Islet of Langerhans (tissue), 1 donor: ENCODE results near the gene PCGF2.
"Not testable (repeated sequence)": the region's sequence is repeated elsewhere in the genome, so short reads cannot be mapped to it uniquely, and the experiment has no call there.

ENCODE experiments used
- FAIRE-seq: peaks from one replicate; lab custom pipeline; 2011; peaks lifted over from hg19 to GRCh38; lab: Jason Lieb, UNC

PCGF2 gene

DNA sequence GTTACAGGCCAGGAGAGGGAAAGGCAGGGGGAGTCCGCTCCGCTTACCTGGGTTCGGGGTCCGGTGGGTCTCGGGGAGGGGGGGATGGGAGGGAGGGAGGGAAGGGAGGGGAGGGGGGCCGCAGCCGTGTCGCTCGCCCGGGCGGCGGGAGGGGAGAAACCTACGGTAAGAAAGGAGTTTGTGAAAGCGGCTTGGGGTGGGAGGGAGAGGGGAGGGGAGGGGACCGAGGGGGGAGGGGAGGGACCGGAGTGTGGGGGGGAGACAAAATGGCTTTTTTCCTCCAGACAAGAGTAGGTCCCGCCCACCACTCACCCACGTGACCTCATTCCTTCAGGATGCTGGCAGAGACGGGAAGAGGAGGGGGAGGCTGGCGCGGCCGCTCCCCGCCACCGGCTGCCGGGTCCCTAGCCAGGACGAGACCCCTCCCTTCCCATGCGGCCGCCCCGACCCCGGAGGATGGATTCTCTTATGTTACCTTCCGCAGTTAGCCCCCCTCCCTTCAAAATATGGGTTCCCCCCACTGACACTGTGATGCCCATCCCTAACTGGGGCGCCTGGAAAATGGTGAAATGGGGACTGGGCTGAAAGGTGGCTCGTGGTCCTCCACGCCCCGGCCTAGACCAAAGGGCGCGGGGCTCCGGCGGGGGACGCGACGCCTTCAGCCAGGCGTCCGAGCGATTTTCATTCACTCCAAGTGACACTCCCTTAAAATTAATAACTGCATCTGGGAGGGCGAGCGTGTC lies at the start of gene PCGF2:
Gene PCGF2, minus strand, starts transcription at position 188 of the 743 bp plus-strand sequence. CDS start 7,934 bp downstream, outside the sequence.
- no peak for FAIRE-seq

DNA sequence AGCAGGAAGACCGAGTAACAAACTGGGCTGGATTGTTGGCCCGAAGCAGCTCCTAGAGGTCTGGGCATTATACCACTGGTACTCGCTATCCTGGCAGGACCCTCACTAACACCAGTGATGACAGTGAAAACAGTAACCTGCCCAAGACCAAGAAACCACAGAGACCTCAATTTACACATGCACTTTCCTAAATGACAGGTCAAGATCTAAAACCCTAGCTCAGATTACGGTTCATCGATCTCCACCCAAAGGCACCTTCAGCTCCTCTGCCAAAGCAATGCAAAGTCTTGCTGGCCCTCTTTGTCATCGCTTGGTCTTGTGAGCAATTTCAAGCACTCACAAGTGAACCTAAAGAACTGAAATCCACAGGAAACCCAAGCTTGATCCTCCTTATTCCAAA lies 49.7 kb upstream of the PCGF2 start:
- FAIRE-seq, result no peak

DNA sequence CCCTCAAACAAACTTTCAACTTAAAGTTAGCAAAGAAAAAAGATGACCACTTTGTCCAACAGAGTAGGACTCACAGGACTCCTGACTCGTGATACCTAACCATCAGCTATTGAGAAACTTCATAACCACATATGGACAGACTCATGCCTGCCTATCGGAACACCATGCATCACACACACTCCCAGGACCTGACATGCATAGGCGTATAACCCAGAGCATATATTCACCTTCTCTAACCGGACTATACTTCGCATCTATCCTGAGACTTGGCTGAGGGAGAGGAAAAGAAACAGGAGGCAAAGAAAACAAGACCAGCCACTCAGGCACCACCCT lies 49.0 kb upstream of the PCGF2 start:
- FAIRE-seq, result no peak

DNA sequence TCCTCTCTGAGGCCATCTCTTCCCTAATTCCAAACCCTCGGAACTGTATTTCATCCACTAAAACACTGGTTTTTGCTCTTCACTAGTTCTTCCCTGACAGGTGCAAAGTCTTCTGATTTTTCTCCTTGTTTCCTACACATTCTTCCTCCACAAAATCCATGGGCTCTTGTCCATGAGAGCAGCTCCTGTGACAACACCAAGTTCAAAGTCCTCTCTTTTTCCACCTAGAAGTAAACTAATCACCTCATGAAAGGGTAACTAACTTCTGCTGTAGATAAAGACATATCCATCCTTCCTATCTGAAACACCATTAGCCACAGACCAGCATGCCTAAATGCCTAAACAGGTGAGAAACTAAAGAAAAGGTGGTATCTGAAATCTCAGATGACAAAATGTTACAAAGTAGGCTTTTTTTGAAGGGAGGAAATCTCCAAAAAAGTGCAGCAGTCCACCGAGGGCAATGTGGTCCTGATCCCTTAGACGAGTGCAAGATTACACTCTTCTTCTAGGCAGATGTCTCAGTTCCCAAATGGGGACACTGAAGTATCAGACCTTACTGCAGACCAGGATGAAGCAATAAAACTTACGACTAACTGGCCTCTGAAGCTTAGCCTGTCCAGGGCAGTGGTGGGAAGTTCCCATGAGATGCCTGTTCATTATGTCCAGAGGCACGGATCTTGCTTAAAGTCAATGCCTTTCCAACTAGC lies 48.5 kb upstream of the PCGF2 start:
- FAIRE-seq, result no peak

- no peak for FAIRE-seq
These were observed 46.1 kb upstream of the PCGF2 start for GRCh38 chr17:38794221-38794620.

- no peak for FAIRE-seq
These were observed 43.0 kb upstream of the PCGF2 start for GRCh38 chr17:38791162-38791561.

- not testable (repeated sequence) for FAIRE-seq
These were observed 42.1 kb upstream of the PCGF2 start for GRCh38 chr17:38790148-38790707.

DNA sequence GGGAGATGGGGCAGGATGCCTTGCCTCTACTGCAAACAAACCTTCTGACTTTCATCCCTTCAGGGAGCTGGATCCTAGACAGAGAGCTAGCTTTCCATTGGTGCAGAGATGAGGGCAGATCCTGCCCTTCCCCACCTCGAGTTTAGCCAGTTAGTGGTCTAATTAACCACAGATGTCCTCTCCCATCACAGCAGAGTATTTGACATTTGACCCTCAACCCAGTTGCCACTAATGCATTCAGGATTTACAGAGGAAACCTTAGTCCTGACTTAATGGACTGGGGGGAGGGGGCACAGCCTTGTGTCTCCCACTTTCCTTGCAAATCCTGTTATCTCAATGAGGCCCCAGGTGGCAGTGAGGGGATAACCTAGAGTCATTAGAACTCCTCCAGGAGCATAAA lies 41.0 kb upstream of the PCGF2 start:
- no peak for FAIRE-seq

- not testable (repeated sequence) for FAIRE-seq
These were observed 39.9 kb upstream of the PCGF2 start for GRCh38 chr17:38787999-38788398.

DNA sequence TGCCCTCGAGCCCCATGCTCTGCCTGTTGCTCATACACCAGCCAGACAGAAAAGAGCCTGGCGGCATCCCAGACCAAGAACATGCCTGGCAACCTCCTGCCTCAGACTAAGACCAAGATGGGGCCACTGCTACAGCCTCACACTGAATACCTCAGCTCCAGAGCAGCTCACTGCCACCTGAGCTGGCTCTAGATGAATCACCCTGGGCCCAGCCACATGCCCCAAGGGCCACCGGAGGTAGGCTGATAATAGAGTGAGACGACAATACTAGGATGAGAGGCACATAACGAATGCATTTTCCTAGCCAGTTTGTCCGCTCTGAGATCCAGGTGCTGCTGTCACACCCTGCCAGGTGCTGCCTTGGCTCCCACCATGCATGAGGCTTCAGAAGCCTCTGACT lies 38.2 kb upstream of the PCGF2 start:
- no peak for FAIRE-seq

DNA sequence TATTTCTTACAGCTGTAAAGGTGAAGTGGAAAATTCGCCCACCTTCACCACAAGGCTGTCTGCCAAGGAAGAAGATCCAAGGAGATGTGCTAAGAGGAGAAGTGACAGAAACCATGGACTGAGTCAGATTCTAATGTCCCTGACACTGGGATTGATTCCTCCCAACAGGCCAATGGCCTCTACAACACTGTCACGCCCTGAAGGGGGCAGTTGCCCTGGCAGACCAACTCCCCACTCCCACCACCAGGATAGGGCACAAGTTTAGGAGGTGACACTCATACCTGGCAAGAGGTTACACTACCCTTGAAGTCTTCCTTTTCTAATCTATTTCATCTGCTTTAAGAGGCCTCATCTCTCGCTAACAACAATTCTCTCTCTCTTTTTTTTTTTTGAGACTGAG lies 35.1 kb upstream of the PCGF2 start:
- no peak for FAIRE-seq

DNA sequence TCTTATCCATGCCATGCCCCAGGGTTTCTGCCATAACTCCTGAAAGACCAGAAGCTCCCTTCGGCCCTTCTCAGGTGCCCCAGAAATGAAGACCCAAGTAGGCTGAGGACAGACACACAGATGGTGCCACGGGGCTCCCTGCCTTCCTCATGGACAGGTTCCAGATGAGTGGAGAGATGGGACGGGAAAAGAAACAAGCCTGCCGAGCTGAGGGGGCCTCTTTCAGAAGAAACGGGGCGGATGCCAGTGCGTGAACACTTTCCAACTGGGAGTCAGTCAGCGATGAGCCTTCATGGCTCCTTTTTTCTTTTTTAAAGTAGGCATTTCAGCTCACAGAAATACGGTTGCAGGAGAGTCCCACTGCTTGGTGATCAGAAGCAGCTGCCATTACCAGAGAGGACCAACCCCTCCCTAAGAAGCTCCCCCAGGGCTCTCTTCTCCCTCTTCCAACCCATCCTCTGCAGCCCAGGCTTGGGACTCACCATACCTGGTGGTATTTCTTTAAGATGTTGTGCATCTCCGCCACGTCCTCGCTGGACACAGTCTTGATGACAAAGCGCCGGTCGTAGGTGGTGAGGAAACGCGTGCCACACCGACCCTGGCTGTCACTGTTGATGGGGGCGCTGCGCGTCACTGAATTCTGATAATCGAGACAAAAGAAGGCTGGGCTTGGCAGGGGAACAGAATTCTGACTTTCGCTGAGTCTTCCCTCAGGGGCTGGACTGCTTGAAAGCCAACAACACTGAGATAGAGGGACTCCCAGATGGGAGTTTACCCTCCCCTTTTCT lies 32.0 kb upstream of the PCGF2 start:
- no peak for FAIRE-seq

DNA sequence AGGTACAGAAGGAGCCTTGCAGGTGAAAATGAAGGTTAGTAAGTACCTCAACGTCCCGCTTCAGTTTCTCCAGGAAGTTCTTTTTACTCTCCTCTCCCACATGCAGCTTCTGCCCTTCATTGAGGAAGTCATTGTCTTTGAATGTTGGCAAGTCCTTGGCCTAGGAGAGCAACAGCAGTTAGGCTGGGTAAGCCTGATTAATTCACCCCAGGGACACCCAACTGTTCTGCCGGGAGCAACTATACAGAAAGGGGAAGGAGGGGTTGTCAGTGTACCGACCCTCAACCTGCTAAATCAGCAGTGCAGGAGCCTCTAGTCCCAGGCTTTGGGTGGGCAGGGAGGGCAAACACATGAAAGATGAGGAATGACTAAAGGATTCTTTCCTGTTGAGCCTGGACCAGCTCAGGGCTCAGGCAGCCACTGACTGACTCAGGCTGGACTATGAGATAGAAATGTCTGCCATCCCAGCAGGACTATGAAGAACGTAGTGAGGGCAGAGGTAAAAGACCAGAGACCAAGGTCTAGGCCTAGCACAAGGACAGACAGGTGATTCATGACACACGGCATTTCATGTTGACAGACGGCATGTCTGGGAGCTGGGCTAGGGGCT lies 29.6 kb upstream of the PCGF2 start:
- FAIRE-seq, result no peak

DNA sequence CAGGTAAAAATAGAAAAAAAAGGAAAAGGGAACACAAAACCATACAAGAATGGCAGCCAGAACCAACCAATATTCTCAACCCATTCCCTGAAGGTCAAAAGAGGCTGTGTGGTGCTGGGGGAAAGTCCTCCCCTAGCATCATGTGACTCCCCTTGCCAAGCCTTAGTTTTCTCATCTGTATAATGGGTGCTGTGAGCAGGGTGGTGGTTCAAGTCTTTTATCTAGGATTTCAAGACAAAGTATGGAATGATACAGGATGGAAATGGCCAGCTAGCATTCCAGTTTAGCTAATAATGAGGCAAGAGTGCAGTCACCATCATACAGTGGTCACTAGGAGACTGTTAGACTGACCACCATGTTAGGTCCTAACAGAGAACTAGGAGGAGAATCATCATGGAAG lies 25.1 kb upstream of the PCGF2 start:
- FAIRE-seq, result no peak

- FAIRE-seq, result no peak
These were observed 20.3 kb upstream of the PCGF2 start for GRCh38 chr17:38768417-38768816.

- no peak for FAIRE-seq
These were observed 18.2 kb upstream of the PCGF2 start for GRCh38 chr17:38766341-38766740.

GRCh38 chr17:38762231-38762630 lies 14.1 kb upstream of the PCGF2 start:
- FAIRE-seq, result no peak

GRCh38 chr17:38761612-38762011 lies 13.5 kb upstream of the PCGF2 start:
- FAIRE-seq, result no peak

- no peak for FAIRE-seq
These were observed 5.0 kb upstream of the PCGF2 start for GRCh38 chr17:38753071-38753506.

DNA sequence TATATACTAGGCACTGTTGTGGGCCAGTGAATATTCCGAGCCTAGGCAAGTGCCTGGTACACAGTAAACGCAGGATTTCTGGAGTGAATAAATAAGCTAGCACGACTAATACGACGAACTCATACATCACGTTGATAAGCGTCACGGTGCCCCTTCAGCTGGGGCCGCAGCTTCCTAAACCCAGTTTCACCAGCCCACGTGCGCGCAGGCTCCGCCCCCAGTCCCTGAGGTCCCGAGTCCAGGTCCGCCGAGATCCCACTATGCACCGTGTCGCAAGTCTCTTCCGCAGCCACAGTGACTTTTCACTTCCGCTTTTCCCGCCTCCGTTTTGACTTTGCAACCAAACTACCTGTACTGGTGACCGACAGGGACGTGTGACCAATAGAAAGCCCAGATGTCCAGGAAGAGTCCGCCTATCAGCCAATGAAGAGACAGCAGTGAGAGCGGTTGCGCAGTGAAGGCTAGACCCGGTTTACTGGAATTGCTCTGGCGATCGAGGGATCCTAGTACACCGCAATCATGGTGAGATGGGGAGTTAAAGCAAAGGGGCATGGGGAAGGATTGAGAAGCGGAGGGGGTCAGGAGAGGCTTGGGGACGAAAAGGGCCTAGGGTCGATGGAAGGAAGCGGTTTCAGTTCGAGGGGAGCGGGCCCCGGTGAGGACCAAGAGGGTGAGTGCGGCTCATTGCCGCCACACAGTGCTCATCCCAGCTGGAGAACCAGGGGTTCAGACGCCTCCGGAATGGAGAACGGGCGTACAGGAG lies 4.4 kb upstream of the PCGF2 start, which contains the start of gene PSMB3:
Gene PSMB3, plus strand, starts transcription at position 434 of the 763 bp plus-strand sequence. Its CDS starts 86 bp downstream, at position 520.
- no peak for FAIRE-seq

GRCh38 chr17:38751808-38752307 lies 3.7 kb upstream of the PCGF2 start:
- no peak for FAIRE-seq
